Small intestine (tissue), 7 donors: Measurements from ENCODE around the gene PPP1R2B. TPM values are rescaled to one million over a fixed set of nuclear protein-coding genes. Genes with fewer than 3 reads are reported as not detected.

ENCODE experiments used
- DNase-seq, 2 donors: peaks; one replicate each; pipeline versions ENCODE4 v3.0.0 to v3.0.0-alpha.2; 2013
- FAIRE-seq: peaks from 2 replicates; lab custom pipeline; 2012; peaks lifted over from hg19 to GRCh38; lab: Jason Lieb, UNC
- H3K27ac ChIP-seq, 3 donors: one replicate each; pipeline ENCODE4 v1.5.1; 2013; ENCODE audit warnings: low read length in 2 of 3, mild to moderate bottlenecking in 2 of 3, control low read depth in 1 of 3, inconsistent platforms in 1 of 3, low read depth in 1 of 3, moderate library complexity in 1 of 3
- H3K27me3 ChIP-seq, 3 donors: one replicate each; pipeline ENCODE4 v1.6.1; 2013; ENCODE audit warnings: low read length in 3 of 3, inconsistent platforms in 1 of 3; ENCODE audit not compliant: control insufficient read depth in 3 of 3, insufficient read depth in 3 of 3
- H3K36me3 ChIP-seq, 3 donors: one replicate each; pipeline ENCODE4 v1.6.1; 2013; ENCODE audit warnings: low read length in 3 of 3, inconsistent platforms in 1 of 3, low read depth in 1 of 3, mild to moderate bottlenecking in 1 of 3, moderate library complexity in 1 of 3; ENCODE audit not compliant: control insufficient read depth in 3 of 3, insufficient read depth in 2 of 3
- H3K4me1 ChIP-seq, 3 donors: one replicate each; pipeline ENCODE4 v1.6.1; 2013; ENCODE audit warnings: low read length in 2 of 3, inconsistent platforms in 1 of 3, low read depth in 1 of 3, mild to moderate bottlenecking in 1 of 3, moderate library complexity in 1 of 3; ENCODE audit not compliant: control insufficient read depth in 3 of 3, insufficient read depth in 2 of 3
- H3K4me3 ChIP-seq, 3 donors: one replicate each; pipeline ENCODE4 v1.5.1; 2013; ENCODE audit warnings: low read length in 3 of 3, control low read depth in 1 of 3, inconsistent platforms in 1 of 3, low read depth in 1 of 3, mild to moderate bottlenecking in 1 of 3, moderate library complexity in 1 of 3
- H3K9me3 ChIP-seq, 2 donors: one replicate each; pipeline ENCODE4 v1.6.1; 2013; ENCODE audit warnings: low read depth in 1 of 2, low read length in 1 of 2; ENCODE audit not compliant: control insufficient read depth in 2 of 2, insufficient read depth in 1 of 2
- WGBS, 3 donors: extraction: QIAGEN DNeasy Blood & Tissue Kit; methylation state at CpG; one replicate each; pipeline ENCODE4 v1.1.7; 2013; 5-methylcytosine and 5-hydroxymethylcytosine counted together
- polyA plus RNA-seq, 4 donors: library from polyadenylated mRNA; stranded (reverse) in 3 of 4; unstranded in 1 of 4; fragments of 200-250 nt in 3 of 4; fragments of 120-200 nt in 1 of 4; gene quantifications; one replicate each; pipeline versions ENCODE4 v1.2.1 to v1.2.3, GENCODE V29; 2013
- donor health status: healthy with polysubstance abuse.
- donor health status: control.
- donor health status: control.
- donor health status: Bipolar disorder and iron deficiency.
- donor health status: healthy.

The PPP1R2B gene
- polyA plus RNA-seq, 4 donors: 0.03 to 0.10 TPM; not detected in 2

DNA sequence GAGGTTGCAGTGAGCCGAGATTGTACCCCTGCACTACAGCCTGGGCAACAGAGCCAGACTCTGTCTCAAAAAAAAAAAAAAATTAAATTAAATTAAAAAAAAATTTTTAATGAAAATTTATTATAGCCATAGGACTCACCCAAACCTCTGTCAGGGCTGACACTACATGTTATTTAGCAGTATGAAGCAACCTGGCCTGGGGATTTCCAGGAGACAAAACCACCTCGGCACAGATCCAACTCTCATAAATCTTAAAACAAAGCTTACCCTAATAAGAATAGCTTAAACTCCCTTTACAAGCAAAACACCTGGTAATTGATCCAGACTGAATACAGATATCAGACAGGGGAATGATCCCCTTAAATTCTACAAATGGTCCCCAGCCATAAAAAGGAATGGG lies 38.4 kb downstream of the PPP1R2B start:
- no peak overlapping the region for H3K4me3 ChIP-seq
- FAIRE-seq (no peak), DNase-seq (no peak)
- H3K4me1 ChIP-seq: no peaks in the 10 kb centered on the region
- no peaks in the 10 kb centered on the region for H3K27me3 ChIP-seq
- H3K27ac ChIP-seq: no peak overlapping the region
- 54 to 77% (median 67%) methylated on average over 2 of the region's 2 CpGs for WGBS, 3 donors
- no peaks in the 10 kb centered on the region for H3K9me3 ChIP-seq
- no peaks in the 10 kb centered on the region for H3K36me3 ChIP-seq

GRCh38 chr5:156892223-156892622 lies 42.1 kb downstream of the PPP1R2B start:
- FAIRE-seq (no peak), DNase-seq (peak in 1 of 2 donors; percentile 5)
- H3K4me1 ChIP-seq: no peaks in the 10 kb centered on the region
- WGBS, 3 donors: 69 to 71% (median 71%) methylated on average over 1 of the region's 1 CpG
- H3K27me3 ChIP-seq: no peaks in the 10 kb centered on the region
- H3K27ac ChIP-seq: no peak overlapping the region
- H3K4me3 ChIP-seq: no peak overlapping the region
- H3K9me3 ChIP-seq: no peaks in the 10 kb centered on the region
- no peaks in the 10 kb centered on the region for H3K36me3 ChIP-seq

GRCh38 chr5:156892864-156893263 lies 42.8 kb downstream of the PPP1R2B start:
- H3K4me1 ChIP-seq: no peaks in the 10 kb centered on the region
- WGBS, 3 donors: 84 to 91% (median 89%) methylated on average over 4 of the region's 4 CpGs
- DNase-seq (no peak), FAIRE-seq (no peak)
- no peaks in the 10 kb centered on the region for H3K36me3 ChIP-seq
- no peak overlapping the region for H3K4me3 ChIP-seq
- no peaks in the 10 kb centered on the region for H3K27me3 ChIP-seq
- no peak overlapping the region for H3K27ac ChIP-seq
- no peaks in the 10 kb centered on the region for H3K9me3 ChIP-seq

GRCh38 chr5:156893517-156893916 lies 43.4 kb downstream of the PPP1R2B start:
- Histone ChIP-seq H3K27me3 (no peaks in the 10 kb centered on the region), H3K9me3 (no peaks in the 10 kb centered on the region), H3K36me3 (no peaks in the 10 kb centered on the region), H3K27ac (no peak overlapping the region), H3K4me1 (no peaks in the 10 kb centered on the region), H3K4me3 (no peak overlapping the region)
- 7 to 35% (median 8%) methylated on average over 1 of the region's 1 CpG for WGBS, 3 donors
- DNase-seq (no peak), FAIRE-seq (no peak)

GRCh38 chr5:156896546-156896945 lies 46.5 kb downstream of the PPP1R2B start:
- Histone ChIP-seq H3K27me3 (no peaks in the 10 kb centered on the region), H3K36me3 (no peaks in the 10 kb centered on the region), H3K27ac (no peak overlapping the region), H3K9me3 (no peaks in the 10 kb centered on the region), H3K4me3 (no peak overlapping the region), H3K4me1 (no peaks in the 10 kb centered on the region)
- DNase-seq: no peak
- no peak for FAIRE-seq
- 69 to 86% (median 79%) methylated on average over 7 of the region's 7 CpGs for WGBS, 3 donors

Other genes starting within 250 kb of the PPP1R2B start
- under 1 TPM in 2 of 4 donors, not detected in 2; 0.43 to 0.51 TPM for gene TIMD4, start 112.9 kb downstream of the PPP1R2B start, polyA plus RNA-seq
- 1 to 10 TPM in 1 of 4 donors, under 1 TPM in 1, not detected in 2; 0.10 to 1.4 TPM for gene HAVCR1, start 208.8 kb downstream of the PPP1R2B start, polyA plus RNA-seq